ENCODE measurements around the gene ABHD4. TPM values are rescaled to one million over a fixed set of nuclear protein-coding genes. Genes with fewer than 3 reads are reported as not detected.

ABHD4 gene
- total RNA-seq, 2 experiments from 2014 or later: 8.3 to 10.5 TPM

- no peak for ATAC-seq
- ChIA-PET POLR2A (interaction anchor here (0.9 to 3.0 kb wide), 3 partner anchors 10 to 167 kb away, joined by 3 to 9 read pairs (median 6); partner anchors contain the start of genes DAD1 and OXA1L), CTCF (interaction anchor here (0.6 to 19.8 kb wide), 14 partner anchors 8 to 721 kb away, joined by 3 to 342 read pairs (median 4); partner anchors contain the start of genes DAD1 and OXA1L)
- intact Hi-C loops (cut with DNase I, micrococcal nuclease): no loop called here
- no peak for DNase-seq
- peaks cover 15% of the 10 kb centered on the region for H3K36me3 Mint-ChIP-seq (ENCODE audit: low read depth)
- peak overlapping the region; percentile 80 for H3K27ac Mint-ChIP-seq
- peak overlapping the region; percentile 90 for H3K4me3 Mint-ChIP-seq
- no peaks in the 10 kb centered on the region for H3K9me3 Mint-ChIP-seq (ENCODE audit: low read depth)
- H3K4me1 Mint-ChIP-seq: peaks cover 19% of the 10 kb centered on the region
- no peaks in the 10 kb centered on the region for H3K27me3 Mint-ChIP-seq
Observed at GRCh38 chr14:22599349-22599748, 1.2 kb downstream of the ABHD4 start.

GRCh38 chr14:22600027-22600426, 1.9 kb downstream of the ABHD4 start:
- no peak overlapping the region for H3K27ac Mint-ChIP-seq
- CTCF ChIA-PET: interaction anchor here (0.5 to 19.8 kb wide), 5 partner anchors 11 to 722 kb away, joined by 3 to 342 read pairs (median 5); partner anchors contain the start of gene DAD1
- DNase-seq: no peak
- H3K27me3 Mint-ChIP-seq: no peaks in the 10 kb centered on the region
- POLR2A ChIA-PET: interaction anchor here (0.7 to 3.0 kb wide), 2 partner anchors 10 to 88 kb away, joined by 8 to 9 read pairs; partner anchors contain the start of gene DAD1
- H3K4me1 Mint-ChIP-seq: peaks cover 19% of the 10 kb centered on the region
- intact Hi-C loops (cut with DNase I, micrococcal nuclease): no loop called here
- H3K36me3 Mint-ChIP-seq (ENCODE audit: low read depth): peaks cover 15% of the 10 kb centered on the region
- ATAC-seq: no peak
- H3K9me3 Mint-ChIP-seq (ENCODE audit: low read depth): no peaks in the 10 kb centered on the region
- H3K4me3 Mint-ChIP-seq: no peak overlapping the region

GRCh38 chr14:22601456-22601855, 3.4 kb downstream of the ABHD4 start:
- Mint-ChIP-seq H3K4me1 (peaks cover 19% of the 10 kb centered on the region), H3K9me3 (ENCODE audit: low read depth) (no peaks in the 10 kb centered on the region), H3K36me3 (ENCODE audit: low read depth) (peaks cover 17% of the 10 kb centered on the region), H3K27me3 (no peaks in the 10 kb centered on the region), H3K4me3 (no peak overlapping the region), H3K27ac (no peak overlapping the region)
- ChIA-PET POLR2A (no interaction called here), CTCF (interaction anchor here (1.0 to 19.8 kb wide), 3 partner anchors 9 to 221 kb away, joined by 3 to 342 read pairs (median 4); no protein-coding TSS in a partner anchor)
- intact Hi-C loops (cut with DNase I, micrococcal nuclease): no loop called here
- ATAC-seq: no peak
- DNase-seq: no peak

GRCh38 chr14:22601996-22602395, 3.9 kb downstream of the ABHD4 start:
- Mint-ChIP-seq H3K27me3 (no peaks in the 10 kb centered on the region), H3K36me3 (ENCODE audit: low read depth) (peaks cover 17% of the 10 kb centered on the region), H3K27ac (no peak overlapping the region), H3K9me3 (ENCODE audit: low read depth) (no peaks in the 10 kb centered on the region), H3K4me3 (no peak overlapping the region), H3K4me1 (peaks cover 19% of the 10 kb centered on the region)
- intact Hi-C loops (cut with DNase I, micrococcal nuclease): no loop called here
- no peak for ATAC-seq
- DNase-seq: no peak
- ChIA-PET POLR2A (no interaction called here), CTCF (interaction anchor here (0.6 to 1.1 kb wide), 3 partner anchors 10 to 508 kb away, joined by 3 to 4 read pairs (median 3); no protein-coding TSS in a partner anchor)

- Mint-ChIP-seq H3K27ac (no peak overlapping the region), H3K4me1 (peaks cover 17% of the 10 kb centered on the region), H3K4me3 (no peak overlapping the region), H3K27me3 (no peaks in the 10 kb centered on the region), H3K36me3 (ENCODE audit: low read depth) (peaks cover 23% of the 10 kb centered on the region), H3K9me3 (ENCODE audit: low read depth) (no peaks in the 10 kb centered on the region)
- ChIA-PET POLR2A (no interaction called here), CTCF (interaction anchor here (0.6 kb wide), 1 partner anchor 11 kb away, joined by 3 read pairs; no protein-coding TSS in a partner anchor)
- ATAC-seq (no peak), DNase-seq (no peak)
- intact Hi-C loops (cut with DNase I, micrococcal nuclease): no loop called here
Observed at GRCh38 chr14:22602862-22603261, 4.8 kb downstream of the ABHD4 start.

GRCh38 chr14:22606380-22606779, 8.3 kb downstream of the ABHD4 start:
- POLR2A ChIA-PET: no interaction called here
- Mint-ChIP-seq H3K4me3 (no peak overlapping the region), H3K4me1 (no peaks in the 10 kb centered on the region), H3K27ac (no peak overlapping the region), H3K27me3 (no peaks in the 10 kb centered on the region), H3K9me3 (ENCODE audit: low read depth) (no peaks in the 10 kb centered on the region), H3K36me3 (ENCODE audit: low read depth) (peaks cover 40% of the 10 kb centered on the region)
- intact Hi-C loops (cut with DNase I, micrococcal nuclease): no loop called here
- DNase-seq (no peak), ATAC-seq (no peak)
- CTCF ChIA-PET: interaction anchor here (0.6 to 1.4 kb wide), 3 partner anchors 17 to 114 kb away, joined by 3 to 5 read pairs (median 3); partner anchors contain the start of gene DAD1

- H3K27ac Mint-ChIP-seq: no peak overlapping the region
- no peak for ATAC-seq
Observed at GRCh38 chr14:22607291-22607690, 9.2 kb downstream of the ABHD4 start.

GRCh38 chr14:22610931-22611330, 12.8 kb downstream of the ABHD4 start:
- intact Hi-C loops (cut with DNase I, micrococcal nuclease): no loop called here
- CTCF ChIA-PET: interaction anchor here (1.0 kb wide), 1 partner anchor 39 kb away, joined by 4 read pairs; no protein-coding TSS in a partner anchor
- ATAC-seq (no peak), DNase-seq (no peak)
- no peak overlapping the region for H3K4me3 Mint-ChIP-seq
- H3K36me3 Mint-ChIP-seq (ENCODE audit: low read depth): peaks cover 24% of the 10 kb centered on the region
- no peak overlapping the region for H3K27ac Mint-ChIP-seq
- no peaks in the 10 kb centered on the region for H3K9me3 Mint-ChIP-seq (ENCODE audit: low read depth)
- POLR2A ChIA-PET: no interaction called here
- H3K27me3 Mint-ChIP-seq: no peaks in the 10 kb centered on the region
- no peaks in the 10 kb centered on the region for H3K4me1 Mint-ChIP-seq

More at GRCh38 chr14:22607291-22607690, 9.2 kb downstream of the ABHD4 start:
- Mint-ChIP-seq H3K36me3 (ENCODE audit: low read depth) (peaks cover 36% of the 10 kb centered on the region), H3K4me3 (no peak overlapping the region), H3K27me3 (no peaks in the 10 kb centered on the region), H3K4me1 (no peaks in the 10 kb centered on the region), H3K9me3 (ENCODE audit: low read depth) (no peaks in the 10 kb centered on the region)
- ChIA-PET POLR2A (no interaction called here), CTCF (interaction anchor here (1.0 to 1.2 kb wide), 4 partner anchors 8 to 143 kb away, joined by 3 to 6 read pairs (median 4); no protein-coding TSS in a partner anchor)
- DNase-seq: no peak
- intact Hi-C loops (cut with DNase I, micrococcal nuclease): no loop called here

GRCh38 chr14:22613106-22613695, 15.1 kb downstream of the ABHD4 start:
- peaks cover 18% of the 10 kb centered on the region for H3K36me3 Mint-ChIP-seq (ENCODE audit: low read depth)
- ChIA-PET CTCF (interaction anchor here (0.6 kb wide), 1 partner anchor 19 kb away, joined by 3 read pairs; no protein-coding TSS in a partner anchor), POLR2A (no interaction called here)
- no peak overlapping the region for H3K27ac Mint-ChIP-seq
- H3K27me3 Mint-ChIP-seq: no peaks in the 10 kb centered on the region
- DNase-seq (no peak), ATAC-seq (no peak)
- H3K4me3 Mint-ChIP-seq: no peak overlapping the region
- no peaks in the 10 kb centered on the region for H3K4me1 Mint-ChIP-seq
- no peaks in the 10 kb centered on the region for H3K9me3 Mint-ChIP-seq (ENCODE audit: low read depth)
- intact Hi-C loops (cut with DNase I, micrococcal nuclease): no loop called here

- CTCF ChIA-PET: interaction anchor here (0.6 kb wide), 1 partner anchor 20 kb away, joined by 3 read pairs; no protein-coding TSS in a partner anchor
- no peaks in the 10 kb centered on the region for H3K27me3 Mint-ChIP-seq
- POLR2A ChIA-PET: no interaction called here
- ATAC-seq (no peak), DNase-seq (no peak)
- no peak overlapping the region for H3K27ac Mint-ChIP-seq
- peaks cover 18% of the 10 kb centered on the region for H3K36me3 Mint-ChIP-seq (ENCODE audit: low read depth)
- no peak overlapping the region for H3K4me3 Mint-ChIP-seq
- no peaks in the 10 kb centered on the region for H3K4me1 Mint-ChIP-seq
- H3K9me3 Mint-ChIP-seq (ENCODE audit: low read depth): no peaks in the 10 kb centered on the region
- intact Hi-C loops (cut with DNase I, micrococcal nuclease): no loop called here
Observed at GRCh38 chr14:22613736-22614239, 15.7 kb downstream of the ABHD4 start.

- no peaks in the 10 kb centered on the region for H3K4me1 Mint-ChIP-seq
- H3K9me3 Mint-ChIP-seq (ENCODE audit: low read depth): no peaks in the 10 kb centered on the region
- H3K27ac Mint-ChIP-seq: no peak overlapping the region
- H3K4me3 Mint-ChIP-seq: no peak overlapping the region
- ChIA-PET CTCF (no interaction called here), POLR2A (no interaction called here)
- DNase-seq: no peak
- peak; percentile 64 for ATAC-seq
- H3K36me3 Mint-ChIP-seq (ENCODE audit: low read depth): peaks cover 18% of the 10 kb centered on the region
- H3K27me3 Mint-ChIP-seq: no peaks in the 10 kb centered on the region
- intact Hi-C loops (cut with DNase I, micrococcal nuclease): no loop called here
Observed at GRCh38 chr14:22614240-22614799, 16.2 kb downstream of the ABHD4 start.
